HFF-Myc (cell line): ENCODE data around the gene PPY.

Source experiments
- DNase-seq: peaks from one replicate; pipeline ENCODE4 v3.0.0-alpha.2; 2011; ENCODE audit warnings: low read depth; ENCODE audit errors: extremely low read depth
- H3K4me3 ChIP-seq: replicated peaks from 2 replicates; pipeline ENCODE4 v1.5.1; 2011; ENCODE audit warnings: low read depth, mild to moderate bottlenecking, control low read depth, low read length
- TF ChIP-seq, protein P1 (sequence below): IDR thresholded peaks from 2 replicates; pipeline ENCODE4 v1.5.1; 2012; ENCODE audit warnings: mild to moderate bottlenecking, low read depth, low read length, control low read depth; ENCODE audit errors: missing control alignments

PPY gene

DNA sequence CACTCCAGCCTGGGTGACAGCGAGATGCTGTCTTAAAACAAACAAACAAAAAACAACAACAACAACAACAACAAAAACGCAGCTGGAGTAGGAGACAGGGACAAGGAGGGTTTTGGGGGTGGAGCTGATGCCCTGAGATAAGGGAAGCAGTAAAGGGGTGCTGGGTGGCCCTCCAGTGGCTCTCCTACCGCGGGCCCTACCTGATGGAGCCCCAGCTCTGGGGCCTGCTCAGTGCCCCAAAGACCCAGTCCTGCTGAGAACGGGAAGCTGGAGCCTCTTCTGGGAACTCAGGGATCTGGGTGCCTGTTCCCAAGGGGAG is 40.9 kb upstream of the PPY start:
- TF ChIP-seq, protein P1, sequence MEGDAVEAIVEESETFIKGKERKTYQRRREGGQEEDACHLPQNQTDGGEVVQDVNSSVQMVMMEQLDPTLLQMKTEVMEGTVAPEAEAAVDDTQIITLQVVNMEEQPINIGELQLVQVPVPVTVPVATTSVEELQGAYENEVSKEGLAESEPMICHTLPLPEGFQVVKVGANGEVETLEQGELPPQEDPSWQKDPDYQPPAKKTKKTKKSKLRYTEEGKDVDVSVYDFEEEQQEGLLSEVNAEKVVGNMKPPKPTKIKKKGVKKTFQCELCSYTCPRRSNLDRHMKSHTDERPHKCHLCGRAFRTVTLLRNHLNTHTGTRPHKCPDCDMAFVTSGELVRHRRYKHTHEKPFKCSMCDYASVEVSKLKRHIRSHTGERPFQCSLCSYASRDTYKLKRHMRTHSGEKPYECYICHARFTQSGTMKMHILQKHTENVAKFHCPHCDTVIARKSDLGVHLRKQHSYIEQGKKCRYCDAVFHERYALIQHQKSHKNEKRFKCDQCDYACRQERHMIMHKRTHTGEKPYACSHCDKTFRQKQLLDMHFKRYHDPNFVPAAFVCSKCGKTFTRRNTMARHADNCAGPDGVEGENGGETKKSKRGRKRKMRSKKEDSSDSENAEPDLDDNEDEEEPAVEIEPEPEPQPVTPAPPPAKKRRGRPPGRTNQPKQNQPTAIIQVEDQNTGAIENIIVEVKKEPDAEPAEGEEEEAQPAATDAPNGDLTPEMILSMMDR = no peak
- H3K4me3 ChIP-seq = no peak overlapping the region
- no peak for DNase-seq

DNA sequence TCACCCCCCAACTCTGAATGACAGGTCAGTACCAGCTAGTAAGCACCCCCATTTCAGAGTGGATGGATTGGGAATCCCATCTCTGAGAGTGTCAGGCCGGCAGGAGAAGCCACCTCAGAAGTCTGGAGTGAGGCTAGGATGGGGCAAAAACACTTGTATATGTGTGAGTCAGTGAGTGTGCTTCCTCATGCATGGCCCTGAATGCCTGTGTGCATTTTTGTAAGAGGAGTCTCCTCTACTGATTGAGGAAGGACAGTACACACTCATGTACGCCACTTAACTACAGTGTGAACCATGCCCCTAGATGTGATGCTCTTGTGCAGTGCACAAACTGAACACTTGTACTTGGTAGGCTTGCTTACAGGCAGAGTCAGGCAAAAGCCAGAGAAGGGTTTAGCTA is 39.9 kb upstream of the PPY start:
- TF ChIP-seq, protein P1 = no peak
- DNase-seq = no peak
- H3K4me3 ChIP-seq = no peak overlapping the region

DNA sequence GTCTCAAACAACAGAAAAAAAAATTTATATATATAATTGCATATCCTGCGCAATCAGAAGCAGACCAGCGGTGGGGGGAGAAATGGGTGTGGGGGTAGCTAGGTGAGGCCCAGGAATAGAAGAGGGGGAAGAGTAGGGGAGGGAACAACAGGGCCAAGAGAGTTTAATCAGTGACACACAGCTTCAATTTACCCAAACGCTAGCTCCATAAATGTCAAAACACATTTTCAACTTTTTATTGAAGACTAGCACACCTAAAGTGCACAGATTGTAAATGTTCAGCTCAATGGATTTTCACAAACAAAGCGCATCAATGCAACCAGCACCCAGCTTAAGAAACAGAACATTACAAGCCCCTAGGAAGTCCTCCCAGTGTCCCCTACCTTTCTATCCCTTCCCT is 37.4 kb upstream of the PPY start:
- DNase-seq = no peak
- TF ChIP-seq, protein P1 = no peak

DNA sequence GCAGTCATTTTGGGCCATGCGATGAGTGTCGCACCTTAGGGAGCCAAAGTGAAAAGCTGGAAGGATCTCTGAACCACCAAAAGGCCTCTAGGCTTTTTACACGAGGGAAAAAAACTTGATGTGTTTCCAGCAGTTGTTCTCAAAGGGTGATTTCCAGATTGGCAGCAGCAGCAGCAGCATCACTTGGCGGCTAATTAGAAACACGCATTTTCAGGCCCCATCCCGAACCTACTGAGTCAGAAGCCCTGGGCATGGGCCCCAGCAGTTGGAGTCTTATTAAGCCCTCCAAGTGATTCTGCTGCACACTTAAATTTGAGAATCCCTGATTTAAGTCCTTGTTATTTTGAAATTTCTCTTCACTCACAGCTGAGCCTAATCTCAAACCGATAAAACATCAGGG is 36.7 kb upstream of the PPY start:
- DNase-seq = no peak
- TF ChIP-seq, protein P1 = no peak
- H3K4me3 ChIP-seq = no peak overlapping the region

More for the DNA sequence above, 37.4 kb upstream of the PPY start:
- no peak overlapping the region for H3K4me3 ChIP-seq

DNA sequence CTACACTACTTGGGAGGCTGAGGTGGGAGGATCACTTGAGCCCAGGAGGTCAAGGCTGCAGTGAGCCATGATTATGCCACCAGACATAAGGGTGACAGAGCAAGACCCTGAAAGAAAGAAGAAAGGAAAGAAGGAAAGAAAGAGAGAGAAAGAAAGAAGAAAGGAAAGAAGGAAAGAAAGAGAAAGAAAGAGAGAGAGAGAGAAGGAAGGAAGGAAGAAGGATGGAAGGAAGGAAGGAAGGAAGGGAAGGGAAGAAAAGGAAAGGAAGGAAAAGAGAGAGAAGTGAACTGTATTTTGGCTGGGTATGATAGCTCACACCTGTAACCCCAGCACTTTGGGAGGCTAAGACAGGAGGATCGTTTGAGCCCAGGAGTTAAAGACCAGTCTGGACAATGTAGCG is 35.8 kb upstream of the PPY start:
- H3K4me3 ChIP-seq = no peak overlapping the region
- TF ChIP-seq, protein P1 = no peak
- no peak for DNase-seq

DNA sequence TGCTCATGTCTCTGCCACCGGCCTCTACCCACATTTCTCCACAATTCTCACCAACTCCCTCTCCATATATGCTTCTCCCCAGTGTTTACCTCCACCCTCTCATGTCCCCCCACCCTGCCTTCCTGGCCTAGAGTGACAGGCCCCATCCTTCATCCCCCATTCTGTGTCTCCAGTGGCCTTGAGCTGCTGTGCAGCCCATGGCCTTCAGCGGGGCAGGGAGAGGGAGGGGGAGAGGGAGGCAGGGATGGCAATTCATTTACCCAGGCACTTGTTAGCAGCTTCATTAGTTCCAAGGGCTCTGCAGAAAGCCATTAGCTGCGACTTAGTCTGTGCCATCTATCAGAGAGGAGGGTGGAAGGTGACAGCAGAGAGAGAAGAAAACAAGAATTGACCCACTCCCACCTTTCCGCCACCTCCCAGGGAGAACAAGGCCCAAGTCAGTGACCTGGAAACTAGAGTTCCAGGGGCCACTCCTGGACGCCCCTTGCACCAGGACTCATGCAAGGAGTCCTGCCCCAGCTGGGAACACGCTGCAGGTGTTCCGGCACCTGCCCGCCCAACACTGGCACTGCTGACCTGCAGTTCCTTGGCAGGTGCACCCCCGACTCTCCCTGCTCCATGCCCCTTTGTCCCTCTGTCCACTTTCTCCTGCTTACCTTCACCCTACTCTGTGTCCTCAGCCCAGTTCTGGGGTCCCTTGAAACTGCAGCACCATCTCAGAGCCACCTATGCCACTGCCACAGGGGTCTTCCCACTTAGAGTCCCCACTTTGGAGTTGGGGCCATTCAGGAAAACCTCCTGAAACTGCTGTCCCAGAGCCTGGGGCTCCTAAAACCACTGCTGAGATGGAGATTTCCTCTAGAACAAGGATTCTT is 34.9 kb upstream of the PPY start:
- TF ChIP-seq, protein P1 = no peak
- DNase-seq = no peak
- no peak overlapping the region for H3K4me3 ChIP-seq

DNA sequence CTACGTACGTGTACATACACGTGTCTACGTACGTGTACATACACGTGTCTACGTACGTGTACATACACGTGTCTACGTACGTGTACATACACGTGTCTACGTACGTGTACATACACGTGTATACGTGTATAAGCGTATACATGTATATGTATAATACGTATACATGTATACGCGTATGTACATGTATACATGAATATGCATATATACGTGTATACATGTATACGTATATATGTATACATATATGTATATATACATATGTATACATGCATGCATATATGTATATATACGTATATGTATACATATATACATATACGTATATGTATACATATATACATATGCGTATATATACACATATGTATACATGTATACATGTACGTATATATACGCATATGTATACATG is 33.6 kb upstream of the PPY start:
- DNase-seq = no peak
- TF ChIP-seq, protein P1 = no peak
- H3K4me3 ChIP-seq = no peak overlapping the region
